SKM-1 (cell line): Measurements from ENCODE around the gene DHX15.

Experiments used
- DNase-seq: peaks from one replicate; lab custom pipeline; 2025; ENCODE audit not compliant: unreplicated experiment; lab: John Stamatoyannopoulos, UW

Gene DHX15

GRCh38 chr4:24495388-24495787, 89.0 kb downstream of the DHX15 start:
- DNase-seq: no peak

DNA sequence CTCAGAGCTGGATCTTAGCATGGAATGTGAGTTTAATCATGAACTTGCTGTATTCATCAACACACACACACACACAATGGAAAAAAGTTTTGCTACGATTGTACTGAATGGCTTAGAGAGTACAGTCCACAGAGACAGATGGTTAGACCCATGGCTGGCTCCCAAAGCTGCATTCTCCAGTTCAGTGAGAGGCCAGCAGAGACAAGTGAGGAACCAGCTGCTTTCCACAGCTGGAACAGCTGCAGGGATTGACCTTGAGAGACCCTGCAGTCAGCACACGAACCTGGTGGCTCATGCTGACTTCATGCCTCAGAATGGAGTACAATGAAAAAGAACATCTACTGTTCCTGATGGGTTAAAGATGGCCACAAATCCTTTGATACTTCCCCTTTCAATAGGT, 94.5 kb downstream of the DHX15 start:
- DNase-seq: no peak

DNA sequence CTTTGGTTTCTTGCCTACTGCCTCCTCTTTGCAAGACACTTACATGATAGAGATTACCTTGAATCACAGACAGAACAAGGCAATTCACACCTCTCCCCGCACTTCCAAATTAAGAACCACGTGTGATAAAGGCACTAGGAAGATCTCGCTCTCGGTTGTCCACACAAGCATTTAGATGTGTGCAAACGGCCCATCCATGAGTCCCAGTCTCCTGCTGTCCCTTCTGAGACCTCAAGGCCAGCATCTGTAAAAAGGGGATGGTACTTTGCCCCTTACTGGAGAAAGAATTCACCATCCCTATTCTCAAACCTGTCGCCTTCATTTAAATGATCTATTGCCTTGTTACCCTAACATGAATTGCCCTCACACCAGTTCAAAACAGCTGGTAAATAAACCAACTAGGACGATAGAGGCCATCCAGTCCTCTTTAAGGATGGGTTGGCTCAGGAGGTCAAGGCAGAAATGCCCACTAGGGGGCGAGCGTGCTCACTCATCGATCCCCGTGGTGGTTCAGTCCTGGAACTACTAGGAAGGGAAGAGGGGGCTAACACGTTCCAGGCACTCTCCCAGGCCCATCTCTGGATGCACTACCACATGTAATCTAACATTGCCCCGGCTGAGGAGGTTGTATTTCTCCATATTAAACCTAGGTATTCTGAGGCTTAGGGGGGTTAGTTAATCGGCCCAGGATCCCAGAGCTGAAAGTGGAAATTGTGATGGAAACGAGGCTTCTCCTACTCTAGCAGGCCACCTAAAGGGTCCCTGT, 95.8 kb downstream of the DHX15 start:
- DNase-seq: no peak

DNA sequence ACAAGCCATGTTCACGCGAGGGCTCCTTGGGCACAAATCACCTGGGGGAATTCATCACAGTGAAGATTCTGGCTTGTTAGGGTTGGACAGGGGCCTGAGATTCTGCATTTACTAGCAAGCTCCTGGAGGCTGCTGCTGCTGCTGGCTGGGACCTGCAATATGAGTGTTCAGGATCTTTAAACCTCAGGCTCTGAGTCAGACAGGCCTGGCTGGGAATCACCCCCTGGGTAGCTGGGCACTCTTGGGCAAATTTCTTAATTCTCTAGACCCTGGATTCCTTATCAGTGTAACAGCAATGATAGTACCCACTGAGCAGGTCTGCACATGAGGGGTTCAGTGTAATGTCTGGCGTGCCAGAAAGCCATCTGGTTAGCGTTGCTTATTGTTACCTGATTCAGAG, 101.5 kb downstream of the DHX15 start:
- DNase-seq: no peak

DNA sequence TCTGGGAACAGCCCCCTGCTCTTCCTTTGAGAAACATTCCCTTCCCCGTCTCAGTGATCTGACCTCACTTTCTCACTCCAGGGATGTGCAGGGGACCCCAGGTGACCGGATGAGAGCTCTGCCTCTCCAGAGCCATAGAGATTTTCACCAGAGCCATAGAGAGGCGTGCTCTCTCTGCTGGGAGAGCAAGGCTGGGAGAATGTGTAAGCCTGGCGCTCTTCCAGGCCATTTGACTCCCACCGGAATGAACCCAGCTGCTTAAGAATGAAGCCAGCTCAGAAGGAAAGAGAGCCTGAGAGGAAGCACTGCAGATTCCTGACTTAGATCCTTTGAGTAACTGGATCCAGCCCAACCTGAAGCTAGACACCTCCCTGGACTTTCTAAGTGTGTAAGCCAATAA, 106.4 kb downstream of the DHX15 start:
- no peak for DNase-seq
